ENCODE measurements around the gene ITGB3BP.

ITGB3BP gene

DNA sequence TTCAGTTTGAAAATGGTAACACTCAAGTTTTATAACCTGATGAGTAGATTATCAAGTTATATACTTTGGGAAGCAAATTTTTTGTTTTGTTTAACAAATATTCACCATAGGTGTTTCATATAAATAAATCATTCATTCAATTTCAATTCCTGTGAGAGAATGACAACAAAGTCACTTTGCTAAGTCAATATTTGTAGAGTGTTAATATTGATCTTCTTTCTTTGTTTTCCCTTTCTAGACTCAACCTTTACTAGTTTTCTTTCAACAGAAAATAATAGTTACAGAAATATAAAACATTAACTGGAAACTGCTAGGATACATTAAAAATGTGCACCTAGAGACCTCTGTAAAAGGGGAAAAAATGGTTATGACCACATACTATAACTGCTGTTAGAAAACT is 11.4 kb upstream of the ITGB3BP start:
- H3K4me3 ChIP-seq (ENCODE audit: low read depth, low read length), result no peak overlapping the region
- DNase-seq (ENCODE audit: low read depth), result no peak
- TF ChIP-seq, protein P1, sequence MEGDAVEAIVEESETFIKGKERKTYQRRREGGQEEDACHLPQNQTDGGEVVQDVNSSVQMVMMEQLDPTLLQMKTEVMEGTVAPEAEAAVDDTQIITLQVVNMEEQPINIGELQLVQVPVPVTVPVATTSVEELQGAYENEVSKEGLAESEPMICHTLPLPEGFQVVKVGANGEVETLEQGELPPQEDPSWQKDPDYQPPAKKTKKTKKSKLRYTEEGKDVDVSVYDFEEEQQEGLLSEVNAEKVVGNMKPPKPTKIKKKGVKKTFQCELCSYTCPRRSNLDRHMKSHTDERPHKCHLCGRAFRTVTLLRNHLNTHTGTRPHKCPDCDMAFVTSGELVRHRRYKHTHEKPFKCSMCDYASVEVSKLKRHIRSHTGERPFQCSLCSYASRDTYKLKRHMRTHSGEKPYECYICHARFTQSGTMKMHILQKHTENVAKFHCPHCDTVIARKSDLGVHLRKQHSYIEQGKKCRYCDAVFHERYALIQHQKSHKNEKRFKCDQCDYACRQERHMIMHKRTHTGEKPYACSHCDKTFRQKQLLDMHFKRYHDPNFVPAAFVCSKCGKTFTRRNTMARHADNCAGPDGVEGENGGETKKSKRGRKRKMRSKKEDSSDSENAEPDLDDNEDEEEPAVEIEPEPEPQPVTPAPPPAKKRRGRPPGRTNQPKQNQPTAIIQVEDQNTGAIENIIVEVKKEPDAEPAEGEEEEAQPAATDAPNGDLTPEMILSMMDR (conservative IDR thresholded peaks at IDR 0.05; ENCODE audit: low read depth, low read length), result no peak

DNA sequence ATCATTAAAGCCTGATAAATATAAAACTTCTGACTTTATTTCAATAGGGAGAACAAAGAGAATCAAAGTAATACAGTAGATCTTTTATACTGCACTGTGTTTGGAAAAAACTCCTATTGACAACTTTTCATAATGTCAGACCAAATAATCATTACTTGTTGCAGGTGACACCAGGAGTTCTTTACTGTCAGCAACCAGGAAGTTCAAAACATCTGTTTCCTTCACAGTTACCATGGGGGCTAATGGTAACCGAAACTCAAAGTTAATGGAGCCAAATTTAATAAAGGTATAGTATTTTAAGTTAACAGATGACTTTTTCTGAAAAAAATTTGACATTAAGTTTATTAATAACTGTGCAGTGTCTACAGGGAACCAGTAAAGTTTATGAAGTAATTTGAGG is 10.9 kb upstream of the ITGB3BP start:
- TF ChIP-seq, protein P1 (conservative IDR thresholded peaks at IDR 0.05; ENCODE audit: low read depth, low read length), result no peak
- H3K4me3 ChIP-seq (ENCODE audit: low read depth, low read length), result no peak overlapping the region
- DNase-seq (ENCODE audit: low read depth), result no peak

DNA sequence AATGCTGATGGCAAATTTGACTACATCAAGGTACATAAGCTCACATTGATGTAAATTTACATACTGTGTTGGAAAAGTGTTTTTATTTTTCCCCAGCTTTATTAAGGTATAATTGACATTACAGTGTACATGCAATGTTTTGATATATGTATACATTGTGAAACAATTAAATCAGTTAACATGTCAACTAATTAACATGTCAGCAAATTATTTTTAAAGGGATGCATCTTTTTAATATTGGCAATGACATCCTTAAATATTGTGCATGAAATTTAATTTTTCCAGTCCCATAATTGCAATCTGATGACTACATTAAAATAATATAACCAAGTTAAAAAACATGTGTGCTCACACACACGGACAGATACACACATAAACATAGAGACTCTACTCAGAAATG is 9.7 kb upstream of the ITGB3BP start:
- H3K4me3 ChIP-seq (ENCODE audit: low read depth, low read length), result no peak overlapping the region
- DNase-seq (ENCODE audit: low read depth), result no peak
- TF ChIP-seq, protein P1 (conservative IDR thresholded peaks at IDR 0.05; ENCODE audit: low read depth, low read length), result no peak

DNA sequence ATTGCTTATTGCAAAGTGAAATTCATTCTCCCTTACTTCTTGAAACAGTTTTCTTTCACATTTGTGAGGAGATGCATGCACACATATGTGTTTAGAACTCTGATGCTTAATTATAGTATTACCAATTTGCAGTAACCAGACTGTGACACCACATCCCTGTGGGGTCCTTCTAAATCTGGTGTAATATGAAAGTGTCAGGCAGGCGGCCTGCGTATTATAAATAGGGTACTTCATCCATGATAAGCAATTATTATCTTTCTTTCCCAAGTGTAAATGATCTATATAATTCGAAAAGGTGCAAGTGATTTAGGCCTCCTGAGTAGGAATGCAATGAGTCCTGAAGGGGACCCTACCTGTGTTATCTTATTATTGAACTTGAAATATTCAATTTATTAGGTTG is 1.2 kb upstream of the ITGB3BP start:
- DNase-seq (ENCODE audit: low read depth), result no peak

DNA sequence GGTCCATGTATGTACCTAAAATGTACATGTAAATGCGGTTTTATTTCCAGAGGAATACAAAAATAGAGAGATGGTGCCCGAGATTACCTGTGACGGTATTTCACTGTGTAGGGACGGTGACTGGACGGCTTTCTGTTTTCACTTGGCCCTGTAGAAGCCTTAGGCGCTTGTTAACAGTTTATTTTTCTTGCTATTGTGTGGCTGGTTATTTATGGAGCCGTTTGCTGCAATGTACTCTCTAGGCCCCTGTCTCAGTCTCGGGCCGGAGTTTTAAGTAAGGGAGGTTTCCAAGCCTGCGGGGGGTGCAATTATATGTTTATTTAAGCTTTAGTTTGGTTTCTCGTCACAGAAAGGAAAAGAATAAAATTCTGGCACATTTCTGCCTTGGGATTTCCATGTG is 713 bp upstream of the ITGB3BP start:
- TF ChIP-seq, protein P1 (conservative IDR thresholded peaks at IDR 0.05; ENCODE audit: low read depth, low read length), result no peak
- H3K4me3 ChIP-seq (ENCODE audit: low read depth, low read length), result peak overlapping the region; percentile 83
- peak; percentile 38 for DNase-seq (ENCODE audit: low read depth)

More for the DNA sequence above, 1.2 kb upstream of the ITGB3BP start:
- TF ChIP-seq, protein P1 (conservative IDR thresholded peaks at IDR 0.05; ENCODE audit: low read depth, low read length), result no peak
- H3K4me3 ChIP-seq (ENCODE audit: low read depth, low read length), result peak overlapping the region; percentile 83

DNA sequence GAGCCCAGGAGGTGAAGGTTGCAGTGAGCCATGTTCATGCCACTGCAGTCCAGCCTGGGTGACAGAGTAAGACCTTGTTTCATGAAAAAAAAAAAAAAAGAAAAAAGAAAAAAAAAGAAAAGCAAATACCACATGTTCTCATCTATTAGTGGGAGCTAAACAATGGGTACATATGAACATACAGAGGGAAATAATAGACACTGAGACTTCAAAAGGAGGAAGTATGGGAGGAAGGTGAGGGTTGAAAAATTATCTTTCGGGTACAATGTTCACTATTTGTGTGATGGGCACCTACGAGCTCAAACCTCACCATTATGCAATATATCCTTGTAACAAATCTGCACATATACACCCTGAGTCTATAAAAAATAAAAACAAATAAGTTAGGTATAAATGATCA is 6.4 kb downstream of the ITGB3BP start:
- no peak overlapping the region for H3K4me3 ChIP-seq (ENCODE audit: low read depth, low read length)
- TF ChIP-seq, protein P1 (conservative IDR thresholded peaks at IDR 0.05; ENCODE audit: low read depth, low read length), result no peak
- no peak for DNase-seq (ENCODE audit: low read depth)

DNA sequence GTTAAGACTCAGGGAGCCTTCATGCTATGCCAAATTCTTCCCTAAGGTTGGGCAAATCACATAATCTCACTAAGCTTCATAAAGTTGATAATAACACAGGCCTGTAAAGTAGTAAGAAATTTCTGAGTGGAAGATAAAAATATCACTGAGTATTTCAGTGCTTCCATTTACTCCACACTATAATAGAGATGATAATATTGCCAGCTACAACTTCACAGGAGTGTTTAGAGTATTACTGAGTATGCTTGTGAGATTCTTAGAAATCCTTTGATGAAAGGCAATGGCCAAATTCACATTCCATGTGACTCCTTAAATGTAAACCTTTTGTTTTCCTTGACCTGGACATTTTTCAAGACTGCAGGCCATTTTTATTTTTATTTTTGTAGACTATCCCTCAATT is 10.4 kb downstream of the ITGB3BP start:
- no peak for DNase-seq (ENCODE audit: low read depth)
- no peak overlapping the region for H3K4me3 ChIP-seq (ENCODE audit: low read depth, low read length)
- TF ChIP-seq, protein P1 (conservative IDR thresholded peaks at IDR 0.05; ENCODE audit: low read depth, low read length), result no peak

Data from choroid plexus epithelial cell (primary cell).